ENCODE measurements around the gene IL13.

DNA sequence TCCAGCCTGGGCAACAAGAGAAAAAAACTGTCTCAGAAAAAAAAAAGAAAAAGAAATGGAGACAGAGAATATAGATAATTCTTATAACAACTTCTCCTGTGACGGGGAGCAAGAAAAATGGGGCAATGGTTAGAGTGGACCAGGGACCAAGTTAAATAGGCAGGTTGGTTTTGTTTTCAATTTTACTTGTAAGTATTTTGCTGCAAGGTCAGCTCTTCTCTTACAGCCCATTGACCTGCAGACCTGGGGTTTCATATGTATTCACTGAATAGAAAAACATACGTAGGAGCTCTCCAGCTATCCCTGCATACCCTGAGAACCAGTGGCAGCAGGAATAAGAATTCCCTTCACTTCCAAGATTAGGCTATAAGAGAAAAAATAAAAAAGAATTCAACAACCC lies 29.2 kb upstream of the IL13 start:
- TF ChIP-seq USF1 (IDR thresholded peaks at IDR 0.05) = no peak
- no peak for TF ChIP-seq YY1 (IDR thresholded peaks at IDR 0.05; ENCODE audit: low read depth)
- TF ChIP-seq EGR1 (IDR thresholded peaks at IDR 0.05) = no peak
- TF ChIP-seq, protein P1, sequence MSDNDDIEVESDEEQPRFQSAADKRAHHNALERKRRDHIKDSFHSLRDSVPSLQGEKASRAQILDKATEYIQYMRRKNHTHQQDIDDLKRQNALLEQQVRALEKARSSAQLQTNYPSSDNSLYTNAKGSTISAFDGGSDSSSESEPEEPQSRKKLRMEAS (IDR thresholded peaks at IDR 0.05) = no peak
- no peak for TF ChIP-seq EP300 (IDR thresholded peaks at IDR 0.05; ENCODE audit: borderline replicate concordance)
